GM18873 (cell line): ENCODE measurements around the gene MORN4.
"Not testable (repeated sequence)": the region's sequence is repeated elsewhere in the genome, so short reads cannot be mapped to it uniquely, and the experiment has no call there.

ENCODE experiments used
- ATAC-seq: cut with Tn5 transposase; IDR thresholded peaks from one replicate; pipeline ENCODE4 v1.9.1; 2021; ENCODE audit warnings: mild to moderate bottlenecking, moderate library complexity, moderate number of reproducible peaks; ENCODE audit not compliant: unreplicated experiment, low FRiP score

Gene MORN4

DNA sequence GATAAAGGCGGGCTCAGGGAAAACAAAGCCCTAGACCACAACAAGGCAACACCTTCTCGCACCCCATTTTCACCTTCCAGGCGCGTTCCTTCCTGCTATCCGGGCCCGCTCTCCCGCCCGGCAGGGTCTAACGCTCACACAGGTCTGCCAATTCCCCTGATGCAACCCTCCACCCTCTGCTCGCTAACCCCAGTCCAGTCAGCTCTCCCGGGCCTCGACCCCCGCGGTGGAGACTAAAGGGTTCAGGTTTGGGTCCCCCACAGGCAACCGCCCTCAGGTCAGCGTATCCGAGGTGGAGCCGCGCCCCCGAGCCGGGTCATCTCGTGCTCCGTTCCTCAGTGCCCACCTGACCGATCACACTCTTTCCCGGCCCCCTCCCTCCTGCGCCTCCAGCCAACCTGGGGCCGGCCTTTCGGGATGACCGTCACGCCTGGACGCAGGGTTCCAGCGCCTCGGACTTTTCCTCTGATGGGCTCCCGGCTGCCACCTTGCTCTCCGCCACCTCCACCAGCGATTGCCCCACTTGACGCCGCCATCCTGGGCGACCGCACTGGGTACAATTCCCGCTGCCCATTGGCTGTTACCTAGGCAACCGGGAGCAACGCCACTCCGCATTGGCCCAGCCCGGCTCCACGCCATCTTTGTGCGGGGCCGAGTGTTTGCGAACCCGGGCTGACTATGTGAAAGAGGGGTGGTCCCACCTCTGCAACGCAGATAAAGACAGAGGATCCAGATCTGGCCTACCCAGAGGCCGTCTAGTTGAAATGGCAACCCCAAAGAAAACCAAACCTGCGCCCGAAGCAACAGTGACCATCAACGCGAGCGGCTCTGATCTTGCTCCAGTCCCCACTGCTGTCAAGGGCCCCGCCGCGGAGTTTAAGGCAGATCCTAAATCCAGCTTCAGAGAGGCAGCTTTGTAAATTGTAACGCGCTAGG is at the start of gene MORN4:
Gene MORN4 (minus strand): TSS at position 552 of the 936 bp plus-strand sequence. CDS start 13,847 bp downstream, outside the sequence.
- peak; percentile 87 for ATAC-seq

DNA sequence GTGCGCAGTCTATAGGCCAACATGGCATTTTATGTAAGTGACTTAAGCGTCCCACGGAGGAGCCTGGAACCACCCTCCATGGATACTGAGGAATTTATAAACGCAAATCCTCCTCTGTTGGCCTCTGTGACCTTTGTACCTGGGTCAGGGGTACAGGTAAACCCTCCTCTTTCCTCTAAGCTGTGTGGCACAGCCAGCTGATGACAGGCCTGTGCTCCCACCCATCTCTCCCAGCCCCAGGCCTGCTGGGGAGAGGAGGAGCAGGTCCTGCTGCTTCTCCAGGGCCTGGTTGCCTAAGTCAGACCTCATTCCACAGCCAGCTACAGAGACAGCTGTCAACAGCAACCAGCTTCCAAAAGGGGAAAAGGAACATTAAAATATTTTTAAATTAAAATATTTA is 48.7 kb upstream of the MORN4 start:
- no peak for ATAC-seq

DNA sequence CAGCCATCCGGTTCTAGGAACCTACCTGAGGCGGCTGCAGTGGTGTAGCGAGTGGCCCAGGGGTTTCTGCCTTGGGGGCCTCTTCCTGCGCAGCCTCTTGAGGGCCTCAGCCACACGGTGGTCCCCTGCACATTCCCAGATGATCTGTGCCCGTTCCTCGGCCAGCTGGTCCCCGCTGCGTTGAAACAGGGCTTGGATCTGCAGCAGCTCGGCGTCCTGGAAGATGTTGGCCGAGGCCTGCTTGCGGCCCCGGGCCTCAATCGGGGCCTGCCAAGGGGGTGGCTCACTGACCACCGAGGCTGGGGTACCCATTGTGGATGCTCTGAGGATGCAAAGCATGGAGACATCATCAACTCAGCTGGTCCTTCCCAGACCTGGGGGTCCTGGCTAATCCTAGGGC is 46.3 kb upstream of the MORN4 start:
- ATAC-seq: no peak

DNA sequence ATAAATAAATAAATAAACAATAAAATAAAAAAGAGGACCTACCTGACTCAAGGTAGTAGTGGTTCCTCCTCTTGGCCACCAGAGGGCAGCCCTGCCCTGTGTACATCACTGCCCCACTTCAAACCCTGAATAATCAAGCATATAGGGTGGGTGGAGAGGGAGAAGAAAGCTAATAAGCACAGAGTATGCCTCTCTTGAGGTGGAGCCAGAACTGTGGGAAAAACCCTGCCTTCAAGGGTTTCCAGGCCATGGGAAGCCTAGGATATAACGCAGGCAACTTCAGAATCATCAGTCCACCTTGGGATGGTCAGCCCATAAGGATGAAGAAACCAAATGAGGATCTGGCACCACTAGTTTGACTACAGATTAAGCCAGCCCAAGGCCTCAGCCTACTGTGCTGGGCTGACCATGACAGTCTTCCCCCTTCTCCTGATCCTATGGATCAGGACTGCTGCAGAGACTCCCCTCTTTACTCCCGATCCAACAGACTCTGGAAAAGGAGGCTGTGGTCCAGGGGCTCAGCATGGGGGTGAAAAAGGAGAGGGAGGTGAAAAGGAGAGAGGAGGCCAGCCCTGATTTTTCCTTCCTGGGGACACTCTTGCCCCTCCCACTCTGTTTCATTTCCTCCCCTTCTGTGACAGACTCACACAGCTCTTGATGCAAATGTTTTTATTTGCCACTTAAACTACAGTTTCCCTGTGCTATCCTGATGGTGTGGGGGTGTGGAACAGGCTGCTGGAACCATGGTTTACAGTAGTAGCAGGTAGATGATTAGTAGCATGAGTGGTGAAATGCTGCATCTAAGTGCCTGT is 43.7 kb upstream of the MORN4 start:
- no peak for ATAC-seq

DNA sequence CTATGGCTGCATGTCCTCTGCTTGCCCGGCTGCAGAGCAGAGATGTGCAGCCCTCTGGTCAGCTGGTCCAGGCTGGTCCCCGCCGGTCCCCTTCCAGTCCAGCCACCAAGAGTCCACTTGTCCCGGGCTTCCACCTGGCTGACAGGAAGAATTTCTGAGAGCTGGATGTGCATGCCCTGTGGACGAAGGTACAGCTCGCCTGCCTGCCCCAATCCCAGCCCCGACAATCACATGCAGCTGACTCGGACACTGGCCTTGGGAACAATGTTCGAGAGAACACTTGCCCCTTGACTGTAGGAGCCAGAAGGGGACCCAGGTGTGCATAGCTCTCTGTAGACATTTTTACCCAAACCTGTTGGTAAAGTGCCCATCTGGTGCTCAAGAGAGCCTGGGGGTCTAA is 41.9 kb upstream of the MORN4 start:
- ATAC-seq: no peak

DNA sequence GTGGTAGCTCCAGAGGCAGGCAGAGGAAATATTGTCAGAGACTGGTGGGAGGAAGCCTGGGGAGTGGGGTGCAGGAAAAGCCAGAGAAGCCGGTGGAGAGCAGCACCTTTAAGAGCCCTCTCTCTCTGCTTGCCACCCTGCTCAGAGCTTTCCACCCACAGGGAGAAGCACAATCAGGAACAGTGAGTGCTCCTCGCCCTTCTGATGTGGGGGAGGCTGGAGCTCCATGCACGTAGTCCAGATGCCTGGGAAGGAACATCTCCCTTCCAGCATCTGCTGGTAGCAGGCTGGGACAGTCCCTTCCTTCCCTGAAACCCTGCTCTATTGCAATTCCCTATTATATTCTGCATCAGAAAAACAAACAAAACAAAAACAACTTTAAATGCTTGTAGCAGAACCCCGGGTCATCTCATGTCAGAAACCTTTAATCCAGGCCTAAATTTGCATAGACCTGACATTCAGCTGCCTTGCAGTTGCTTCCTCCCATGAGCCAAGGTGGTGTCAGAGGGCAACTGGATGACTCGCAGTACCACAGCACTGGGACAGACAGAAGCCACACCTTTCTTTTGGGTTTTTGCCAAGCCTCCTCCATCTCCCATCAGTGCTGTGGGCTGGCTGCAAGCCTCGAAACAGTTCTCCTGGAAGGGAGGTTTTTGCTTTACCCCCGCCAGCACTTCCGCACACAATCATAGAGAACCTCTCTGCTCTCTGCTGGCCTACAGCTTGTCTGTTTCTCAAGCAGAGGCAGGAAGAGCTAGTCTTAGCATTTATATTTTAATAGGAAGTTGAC is 40.6 kb upstream of the MORN4 start:
- no peak for ATAC-seq

DNA sequence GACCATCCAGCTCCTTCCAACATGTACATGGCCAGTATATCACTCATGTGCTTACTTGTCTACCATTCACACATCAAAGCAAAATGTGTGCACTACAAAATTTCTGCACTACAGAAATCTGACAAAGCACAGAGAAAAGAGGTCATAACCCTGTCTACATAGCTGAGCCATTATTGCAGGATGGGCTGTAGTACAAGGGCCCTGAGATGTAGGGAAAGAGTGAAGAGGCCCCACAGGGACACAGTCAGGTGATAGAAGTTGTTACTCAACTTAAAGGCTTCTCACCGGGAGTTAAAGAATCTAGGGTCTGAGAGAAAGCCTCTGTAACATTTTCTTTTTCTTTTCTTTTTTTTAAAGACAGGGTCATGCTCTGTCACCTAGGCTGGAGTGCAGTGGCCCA is 36.3 kb upstream of the MORN4 start:
- ATAC-seq: no peak

DNA sequence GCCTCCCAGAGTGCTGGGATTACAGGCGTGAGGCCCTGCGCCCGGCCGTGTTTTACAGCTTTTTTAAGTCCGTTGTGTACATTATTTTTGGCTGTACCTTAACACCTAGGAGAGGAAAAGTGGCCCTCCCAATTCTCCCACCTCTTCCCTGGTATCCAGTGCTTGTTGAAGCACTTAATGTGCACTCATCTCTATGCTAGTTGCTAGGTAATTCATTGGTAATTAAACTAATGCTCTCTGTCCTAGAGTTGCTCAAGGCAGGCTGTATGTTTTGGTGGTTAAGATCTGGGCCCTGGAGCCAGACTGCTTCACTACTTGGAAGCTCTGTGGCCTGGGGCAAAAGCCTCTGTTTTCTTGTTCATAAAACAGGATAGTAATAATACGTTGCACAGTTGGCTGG is 34.2 kb upstream of the MORN4 start:
- no peak for ATAC-seq

DNA sequence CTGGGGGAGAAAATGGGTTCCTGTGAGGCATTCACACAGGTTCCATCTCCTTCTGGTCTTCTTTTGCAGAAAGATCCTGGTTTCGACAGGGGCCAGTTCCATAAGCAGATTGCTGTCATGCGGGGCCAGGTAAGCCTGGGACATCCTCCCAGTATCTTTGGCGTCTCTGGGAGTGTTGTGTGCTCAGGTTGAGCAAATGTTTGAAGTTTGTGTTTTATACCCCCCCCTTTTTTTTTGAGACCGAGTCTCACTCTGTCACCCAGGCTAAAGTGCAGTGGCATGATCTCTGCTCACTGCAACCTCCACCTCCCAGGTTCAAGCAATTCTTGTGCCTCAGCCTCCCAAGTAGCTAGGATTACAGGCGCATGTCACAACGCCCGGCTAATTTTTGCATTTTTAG is 33.7 kb upstream of the MORN4 start:
- no peak for ATAC-seq

DNA sequence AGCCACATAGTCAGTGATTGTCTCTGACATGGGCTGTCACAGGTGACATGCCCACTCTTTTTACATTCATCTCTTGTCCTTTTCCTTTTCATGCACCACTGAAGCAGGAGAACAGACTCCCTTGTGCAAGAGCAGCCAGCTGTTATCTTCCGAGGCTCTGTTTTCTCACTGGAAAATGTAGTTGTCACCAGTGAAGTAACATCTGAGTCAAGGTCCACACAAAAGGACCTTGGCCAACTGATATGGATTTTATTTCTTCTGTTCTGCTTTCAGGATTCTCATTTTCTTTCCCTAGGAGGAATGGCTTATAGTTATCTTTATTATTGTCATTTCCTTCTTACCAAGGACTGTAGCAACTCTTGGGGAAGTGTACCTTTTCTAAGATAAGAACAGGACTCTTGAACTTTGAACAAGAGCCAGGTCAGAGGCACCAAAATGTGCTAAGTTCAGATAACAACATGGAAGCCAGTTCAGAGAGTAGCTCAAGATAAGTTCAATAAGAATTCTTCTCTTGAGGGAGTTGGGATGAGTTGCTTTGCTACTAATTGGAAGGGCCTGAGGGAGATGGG is 31.1 kb upstream of the MORN4 start:
- ATAC-seq: no peak

DNA sequence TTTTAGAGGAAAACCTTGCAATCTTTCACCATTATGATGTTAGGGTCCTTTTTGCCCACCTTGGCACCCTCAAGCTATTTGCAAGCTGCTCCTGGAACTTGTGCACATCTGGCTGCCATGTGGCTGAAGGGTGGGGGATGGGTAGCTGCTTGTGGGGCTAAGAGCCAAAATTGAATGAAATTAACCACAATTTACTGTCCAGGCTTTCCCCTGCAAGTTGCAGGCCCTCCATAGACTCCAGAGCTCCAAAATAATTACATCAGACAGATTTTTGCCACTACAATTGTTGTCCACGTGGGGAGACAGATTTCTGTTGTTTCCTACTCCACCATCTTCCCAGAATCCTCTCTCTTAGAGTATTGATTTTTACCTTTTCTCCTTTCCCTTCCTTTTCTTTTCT is 26.3 kb upstream of the MORN4 start:
- no peak for ATAC-seq

DNA sequence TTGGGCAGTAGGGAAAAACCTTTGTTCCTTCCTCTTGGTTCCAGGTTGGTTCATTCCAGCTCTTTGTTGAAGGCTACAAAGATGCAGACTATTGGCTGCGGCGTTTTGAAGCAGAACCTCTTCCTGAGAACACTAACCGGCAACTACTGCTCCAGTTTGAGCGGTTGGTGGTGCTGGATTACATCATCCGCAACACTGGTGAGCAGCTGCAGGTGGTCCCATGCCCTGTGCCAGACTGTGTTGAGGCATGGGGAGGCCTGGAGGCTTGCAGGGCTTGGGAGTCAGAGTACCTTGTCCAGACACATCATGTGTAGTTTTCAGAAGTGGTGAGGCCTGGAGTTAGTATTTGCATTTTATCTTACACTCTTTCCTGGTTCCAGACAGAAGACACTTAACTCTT is 23.5 kb upstream of the MORN4 start:
- ATAC-seq: no peak

DNA sequence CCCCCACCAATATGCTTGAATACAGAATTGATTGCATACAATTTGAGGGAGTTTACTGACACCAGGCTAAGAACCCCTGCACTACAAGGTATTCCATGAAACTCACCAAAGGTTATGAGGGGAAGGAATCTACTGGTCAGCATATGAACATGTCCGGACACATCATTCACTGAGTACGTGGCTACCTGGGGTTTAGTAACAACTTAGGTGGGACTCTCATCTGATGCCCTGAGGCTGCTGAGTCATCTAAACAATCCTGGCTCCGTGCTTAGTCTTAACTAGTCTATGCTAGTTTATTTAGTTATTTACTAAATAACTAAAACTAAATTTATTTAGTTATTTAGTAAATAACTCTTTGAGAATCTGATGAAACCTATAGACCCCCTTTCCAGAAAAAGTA is 18.5 kb upstream of the MORN4 start:
- ATAC-seq: no peak

DNA sequence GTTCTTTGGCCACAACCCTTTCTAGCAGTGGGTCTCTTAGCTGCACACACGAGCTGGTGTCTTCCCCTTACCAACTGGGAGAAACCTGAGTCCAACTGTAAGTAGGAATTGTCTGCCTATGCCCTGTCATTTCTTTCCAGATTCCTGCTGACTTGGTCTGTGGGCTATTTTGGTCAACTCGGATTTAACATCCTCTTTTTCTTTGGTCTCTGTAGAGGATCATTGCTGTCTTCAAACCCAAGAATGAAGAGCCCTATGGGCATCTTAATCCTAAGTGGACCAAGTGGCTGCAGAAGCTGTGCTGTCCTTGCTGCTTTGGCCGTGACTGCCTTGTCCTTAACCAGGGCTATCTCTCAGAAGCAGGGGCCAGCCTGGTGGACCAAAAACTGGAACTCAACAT is 17.4 kb upstream of the MORN4 start:
- ATAC-seq: no peak

DNA sequence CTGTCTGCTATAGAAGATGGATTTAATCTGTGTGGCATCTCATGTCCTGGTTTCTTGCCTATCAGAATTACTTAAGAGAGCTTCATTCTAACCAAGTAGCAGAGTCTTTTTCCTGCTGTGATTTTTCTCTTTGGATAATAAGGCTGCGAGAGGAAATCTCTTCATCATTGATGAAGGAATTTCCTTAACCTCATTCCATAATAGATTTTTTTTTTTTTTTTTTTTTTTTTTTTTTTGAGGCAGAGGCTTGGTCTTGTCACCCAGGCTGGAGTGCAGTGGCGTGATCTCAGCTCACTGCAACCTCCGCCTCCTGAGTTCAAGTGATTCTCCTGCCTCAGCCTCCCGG is 16.1 kb upstream of the MORN4 start:
- ATAC-seq: not testable (repeated sequence)

DNA sequence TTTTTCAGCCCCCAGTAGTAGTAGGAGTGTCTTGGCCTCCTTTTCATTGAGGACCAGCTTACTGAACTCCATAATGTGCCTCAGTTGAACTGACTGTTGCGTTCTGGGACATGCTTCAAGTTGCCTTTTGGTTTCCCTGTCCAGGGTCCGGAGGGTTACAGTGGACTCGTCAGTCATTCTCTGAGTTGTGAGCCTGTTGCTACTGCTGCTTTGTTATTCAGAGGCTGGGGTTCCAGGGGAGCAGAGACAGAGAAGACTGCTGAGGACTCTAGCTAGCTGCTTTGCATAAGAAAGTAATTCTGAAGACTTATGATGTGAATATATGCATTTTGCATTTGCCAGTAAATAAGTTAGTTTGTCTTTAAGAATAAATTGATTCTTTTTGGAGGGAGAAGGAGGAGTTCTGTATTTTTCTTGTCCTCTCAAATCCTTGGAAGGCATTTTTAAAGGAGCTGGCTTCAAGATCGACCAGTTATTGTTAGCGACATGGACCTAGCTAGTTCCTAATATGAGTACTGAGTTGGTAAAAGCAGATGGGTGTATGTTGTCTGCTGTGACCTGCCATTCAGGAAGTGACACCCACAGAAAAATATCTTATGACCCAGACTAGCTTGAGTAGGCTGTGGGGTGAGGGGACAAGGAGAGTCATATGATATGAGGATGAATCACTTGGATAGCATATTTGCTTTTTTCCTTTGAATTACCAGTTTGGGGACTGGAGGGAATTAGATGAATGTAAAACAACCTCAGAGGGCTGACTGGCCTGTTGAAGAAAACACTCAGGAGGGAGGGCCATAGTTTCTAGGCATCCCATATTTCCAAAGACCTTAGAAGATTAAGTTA is 15.5 kb upstream of the MORN4 start:
- no peak for ATAC-seq

DNA sequence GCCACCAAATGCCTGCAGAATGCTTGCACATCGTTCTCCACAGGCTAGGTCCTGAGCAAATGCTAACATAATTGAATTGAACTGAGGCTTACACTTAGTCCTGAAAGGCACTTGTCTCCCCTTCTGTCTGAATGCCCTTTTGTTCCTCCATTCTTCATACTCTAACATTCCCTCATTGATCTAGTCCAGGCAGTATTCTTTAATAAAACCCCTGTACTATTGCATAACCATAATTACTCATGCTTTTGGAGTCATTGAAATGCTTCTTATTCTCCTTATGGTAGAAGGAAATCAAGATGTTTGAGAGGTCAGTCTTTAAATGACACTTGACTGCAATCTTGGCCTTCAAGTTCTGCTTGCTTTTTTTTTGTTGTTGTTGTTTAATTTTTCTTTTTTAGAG is 14.3 kb upstream of the MORN4 start:
- ATAC-seq: no peak

DNA sequence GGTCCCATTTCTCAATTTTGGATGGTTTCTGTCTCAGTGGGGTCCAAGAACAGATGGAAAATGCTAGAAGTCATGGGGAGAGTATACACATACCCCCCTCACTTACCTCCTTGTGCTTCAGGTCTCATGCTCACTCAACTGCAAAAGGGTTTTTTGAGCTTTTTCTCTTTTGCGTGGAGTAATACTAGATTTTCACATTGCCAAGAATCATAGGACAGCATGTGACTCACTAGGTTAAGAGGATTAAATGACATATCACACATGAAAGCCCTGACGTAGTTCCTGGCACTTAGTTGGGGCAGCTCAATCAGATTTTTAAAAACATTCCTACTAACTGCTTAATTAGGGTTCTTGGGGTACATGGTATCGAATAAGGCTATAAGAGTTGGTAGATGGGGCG is 11.6 kb upstream of the MORN4 start:
- ATAC-seq: no peak

DNA sequence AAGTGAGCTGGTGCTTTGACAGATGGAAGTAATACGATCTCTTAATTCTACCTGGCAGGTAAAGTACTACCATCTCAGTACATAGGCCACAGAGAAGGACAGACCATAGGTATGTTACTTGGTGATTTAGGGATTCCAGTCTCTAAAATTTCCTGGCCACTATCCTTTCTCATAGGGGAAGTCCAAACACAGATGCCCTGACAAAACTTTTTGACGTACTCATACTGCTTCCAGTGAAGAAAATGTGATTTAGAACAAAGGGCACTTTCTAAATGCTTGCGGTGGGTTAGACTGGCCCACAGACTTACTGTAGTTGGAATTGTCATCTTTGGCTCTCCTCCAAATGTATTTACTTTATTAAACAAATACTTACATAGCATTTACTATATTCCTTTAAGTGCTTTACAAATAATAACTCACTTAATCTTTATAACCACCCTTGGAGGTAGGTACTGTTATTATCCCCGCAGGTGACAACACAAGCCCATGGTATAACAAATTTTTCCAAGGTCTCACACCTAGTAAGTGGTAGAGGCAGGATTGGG is 10.2 kb upstream of the MORN4 start:
- ATAC-seq: no peak
